GM21526 (cell line): Measurements from ENCODE around the gene KRT28.
"Not testable (repeated sequence)": the region's sequence is repeated elsewhere in the genome, so short reads cannot be mapped to it uniquely, and the experiment has no call there.

Experiments used
- ATAC-seq: cut with Tn5 transposase; IDR thresholded peaks from one replicate; pipeline ENCODE4 v1.9.1; 2021; ENCODE audit warnings: moderate library complexity; ENCODE audit not compliant: unreplicated experiment, low FRiP score

The KRT28 gene

GRCh38 chr17:40819528-40820125, 19.9 kb upstream of the KRT28 start:
- ATAC-seq: no peak

DNA sequence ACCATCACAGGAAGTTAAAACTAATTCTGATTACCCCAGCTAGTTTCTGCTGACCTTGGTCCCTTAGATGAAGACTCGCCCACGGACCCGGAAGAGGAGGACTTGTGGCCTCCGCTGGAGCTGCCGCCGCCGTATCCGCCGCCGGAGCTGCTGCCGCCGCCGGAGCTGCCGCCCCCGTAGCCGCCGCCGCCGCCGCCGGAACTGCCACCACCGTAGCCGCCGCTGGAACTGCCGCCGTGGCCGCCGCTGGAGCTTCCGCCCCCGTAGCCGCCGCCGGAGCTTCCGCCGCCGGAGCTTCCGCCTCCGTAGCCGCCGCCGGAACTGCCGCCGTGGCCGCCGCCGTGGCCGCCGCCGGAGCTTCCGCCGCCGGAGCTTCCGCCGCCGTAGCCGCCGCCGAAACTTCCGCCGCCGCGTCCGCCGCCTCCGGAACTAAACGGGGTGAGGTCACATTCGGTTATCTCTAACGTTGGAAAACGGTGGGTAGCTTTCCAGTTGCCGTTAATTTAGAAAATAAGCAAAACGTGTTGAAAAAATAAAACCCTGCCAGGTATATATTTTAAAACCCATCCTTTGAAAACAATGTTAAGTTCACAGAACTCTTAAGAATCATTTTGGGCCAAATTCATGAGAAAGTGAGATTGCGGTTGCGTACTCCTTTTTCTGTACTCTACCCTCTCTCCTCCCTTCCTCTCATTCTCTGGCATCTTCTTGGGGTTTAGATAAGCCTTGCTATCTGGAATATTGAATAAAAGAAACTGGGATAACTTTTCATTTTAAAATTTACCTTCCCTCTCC, 19.2 kb upstream of the KRT28 start:
- peak; percentile 70 for ATAC-seq

- ATAC-seq: no peak
Observed at GRCh38 chr17:40818343-40818732, 18.6 kb upstream of the KRT28 start.

DNA sequence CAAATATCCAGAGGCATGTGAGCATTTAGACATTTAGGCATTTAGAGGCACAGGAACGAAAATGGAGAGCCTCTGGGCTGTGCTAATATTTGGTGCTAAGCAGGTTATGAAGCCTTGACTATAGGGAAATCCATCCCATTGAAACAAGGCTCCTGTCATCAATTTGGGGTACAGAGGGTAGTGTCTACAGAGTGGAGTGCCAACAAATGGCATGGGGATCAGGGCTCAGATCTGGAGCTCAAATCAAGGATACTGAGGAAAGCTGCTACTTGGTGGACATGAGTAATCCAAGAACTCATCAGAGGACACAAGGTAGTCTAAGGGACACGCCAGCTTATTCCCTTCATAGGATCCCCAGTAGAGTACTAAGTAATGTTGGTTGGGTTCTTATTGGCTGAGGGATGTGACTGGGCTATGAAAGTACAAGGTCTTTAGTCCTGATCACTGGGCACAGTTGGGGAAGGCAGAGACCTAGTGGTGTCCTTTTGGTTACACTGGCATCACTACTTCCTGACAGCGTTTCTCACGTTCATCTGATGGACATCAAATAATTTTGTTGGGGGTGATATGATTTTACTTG, 17.4 kb upstream of the KRT28 start:
- ATAC-seq: no peak

DNA sequence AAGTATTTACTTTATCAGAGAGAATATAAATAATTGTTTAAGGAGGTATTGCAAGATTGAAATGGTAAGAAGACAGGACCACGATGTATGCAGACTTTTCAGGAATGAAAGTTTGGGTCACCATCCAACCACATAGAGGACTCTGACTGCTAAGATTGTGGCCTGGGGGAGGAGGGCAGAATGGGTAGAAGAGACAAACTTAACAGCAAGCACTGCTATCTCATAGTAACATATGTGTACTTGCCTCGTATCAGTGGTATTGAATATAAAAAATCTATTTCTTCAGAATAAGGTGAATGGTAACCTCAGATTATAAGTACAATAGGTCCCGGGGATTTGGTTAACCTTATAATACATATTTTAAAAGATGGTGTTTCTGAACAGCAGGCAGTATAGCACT, 16.8 kb upstream of the KRT28 start:
- ATAC-seq: no peak

- no peak for ATAC-seq
Observed at GRCh38 chr17:40815381-40815780, 15.6 kb upstream of the KRT28 start.

- not testable (repeated sequence) for ATAC-seq
Observed at GRCh38 chr17:40814657-40815056, 14.9 kb upstream of the KRT28 start.

DNA sequence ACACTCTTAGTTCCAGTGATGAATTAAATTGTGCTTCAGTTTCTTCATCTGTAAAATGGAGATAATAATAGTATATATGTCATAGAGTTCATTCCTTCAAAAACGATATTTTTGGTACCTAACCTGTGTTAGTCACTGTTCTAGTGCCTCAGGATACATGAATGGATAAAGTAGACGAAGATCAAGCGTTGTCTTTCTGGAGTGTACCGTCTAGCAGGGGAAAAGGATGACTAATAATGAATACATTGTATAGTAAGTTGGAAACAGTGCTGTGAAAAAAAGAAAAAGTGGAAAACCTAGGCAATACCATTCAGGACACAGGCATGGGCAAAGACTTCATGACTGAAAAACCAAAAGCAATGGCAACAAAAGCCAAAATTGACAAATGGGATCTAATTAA, 14.0 kb upstream of the KRT28 start:
- no peak for ATAC-seq

GRCh38 chr17:40812639-40813038, 12.9 kb upstream of the KRT28 start:
- no peak for ATAC-seq

- no peak for ATAC-seq
Observed at GRCh38 chr17:40810494-40810893, 10.7 kb upstream of the KRT28 start.

DNA sequence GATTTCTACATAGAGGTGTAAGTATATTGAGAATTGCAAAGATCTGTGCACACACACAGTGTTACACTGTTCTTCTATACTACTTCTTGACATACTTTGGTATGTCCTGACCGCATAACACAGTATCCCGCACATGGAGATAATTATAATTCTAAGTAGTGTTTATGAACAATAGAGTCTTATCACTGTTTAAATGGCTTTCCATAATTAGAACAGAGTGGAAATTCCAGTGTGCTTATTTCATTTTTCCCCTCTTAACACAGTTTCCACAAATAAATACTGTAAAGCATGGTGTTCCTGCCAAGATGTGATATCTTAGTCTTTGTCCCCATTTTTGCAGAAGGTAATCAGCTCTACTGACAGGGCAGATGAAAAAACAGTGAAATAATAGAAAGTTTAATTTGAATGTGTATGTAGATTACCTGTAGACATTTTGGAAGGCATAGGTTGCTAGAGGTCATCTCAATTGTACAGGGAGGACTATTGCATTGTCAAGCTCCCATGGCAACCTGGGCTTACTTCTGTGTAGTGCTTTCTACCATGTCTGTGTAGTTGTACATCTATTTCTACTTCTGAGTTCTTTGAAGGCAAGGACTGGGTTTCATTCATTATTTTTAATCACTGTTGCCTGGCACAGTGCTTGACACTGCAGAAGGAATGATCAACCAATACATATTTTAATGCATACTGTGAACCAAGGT, 10.1 kb upstream of the KRT28 start:
- no peak for ATAC-seq

DNA sequence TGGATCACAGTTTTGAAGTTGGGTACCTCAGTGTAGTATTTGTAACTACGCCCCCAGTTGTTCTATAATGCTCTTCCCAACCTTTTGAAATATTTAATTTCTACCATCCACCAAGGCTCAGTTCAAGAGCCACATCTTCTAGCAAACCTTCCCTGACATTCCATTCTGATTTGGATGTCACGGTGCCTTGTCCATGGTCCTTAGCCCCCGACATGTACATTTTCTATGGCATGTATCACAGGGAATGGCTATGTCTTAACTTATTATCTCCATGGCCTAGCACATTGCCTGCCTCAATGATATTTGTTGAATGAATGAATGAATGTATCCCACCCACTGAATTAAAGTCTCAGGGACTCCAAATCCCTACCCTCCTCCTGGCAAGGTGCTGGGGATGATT, 6.4 kb upstream of the KRT28 start:
- no peak for ATAC-seq

DNA sequence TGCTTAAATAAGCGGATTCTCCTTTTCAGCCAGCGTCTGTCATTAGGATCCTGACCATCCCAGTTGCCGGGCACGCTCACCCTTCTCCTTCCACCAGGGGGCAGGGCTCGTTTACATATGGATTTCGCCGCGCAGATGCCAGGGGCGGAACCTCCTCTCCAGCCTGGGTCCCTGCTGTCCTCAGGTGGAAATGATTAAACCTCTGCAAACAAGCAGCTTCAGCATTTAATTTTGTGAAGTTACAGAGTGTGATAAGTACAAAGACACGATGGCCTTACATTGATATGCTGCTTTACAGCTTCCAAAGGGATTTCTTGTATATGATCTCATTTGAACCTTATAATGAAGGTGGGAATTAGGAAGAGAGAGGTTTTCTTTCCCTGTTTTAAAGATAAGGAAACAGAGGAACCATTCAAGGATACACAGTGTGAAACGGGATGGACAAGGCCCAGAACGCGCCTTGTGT, 3.9 kb upstream of the KRT28 start:
- peak; percentile 66 for ATAC-seq

- no peak for ATAC-seq
Observed at GRCh38 chr17:40801157-40801556, 1.4 kb upstream of the KRT28 start.

DNA sequence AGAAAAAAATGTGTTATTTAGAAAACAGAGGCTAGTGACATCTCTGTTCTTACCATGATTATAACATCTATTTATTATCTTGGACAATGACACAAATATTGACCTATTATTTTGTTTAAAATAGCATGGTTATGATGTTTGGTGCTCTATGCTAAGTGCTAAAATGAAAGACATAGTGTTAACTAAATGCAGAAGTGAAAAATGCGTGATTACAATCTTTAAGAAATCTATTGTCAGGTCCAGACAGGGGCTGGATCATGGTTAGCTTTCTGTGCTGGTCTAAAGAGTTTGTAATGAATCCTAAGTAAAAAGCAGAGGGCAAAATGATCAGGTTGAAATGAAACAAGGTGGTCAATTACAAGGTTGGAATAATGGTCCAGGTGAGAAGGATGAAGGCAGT, 622 bp upstream of the KRT28 start:
- no peak for ATAC-seq

DNA sequence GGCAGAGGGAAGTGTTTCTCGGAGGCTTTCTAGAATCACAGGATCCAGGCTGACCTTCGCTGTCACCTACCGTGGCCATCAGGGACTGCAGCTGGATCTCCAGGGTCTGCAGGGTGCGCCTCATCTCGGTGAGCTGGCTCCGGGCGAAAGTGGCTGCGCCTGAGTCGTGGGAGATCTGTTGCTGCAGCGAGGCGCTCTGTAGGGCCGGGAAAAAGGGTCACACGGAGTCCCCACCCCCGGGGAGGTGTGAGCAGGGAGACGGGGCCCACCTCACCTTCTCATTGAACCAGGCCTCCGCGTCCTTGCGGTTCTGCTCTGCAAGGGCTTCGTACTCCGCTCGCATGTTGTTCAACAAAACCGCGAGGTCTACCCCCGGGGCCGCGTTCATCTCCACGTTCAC, 2.9 kb downstream of the KRT28 start:
- ATAC-seq: no peak

GRCh38 chr17:40795019-40795667, 4.6 kb downstream of the KRT28 start:
- ATAC-seq: no peak

- no peak for ATAC-seq
Observed at GRCh38 chr17:40794466-40794865, 5.3 kb downstream of the KRT28 start.

DNA sequence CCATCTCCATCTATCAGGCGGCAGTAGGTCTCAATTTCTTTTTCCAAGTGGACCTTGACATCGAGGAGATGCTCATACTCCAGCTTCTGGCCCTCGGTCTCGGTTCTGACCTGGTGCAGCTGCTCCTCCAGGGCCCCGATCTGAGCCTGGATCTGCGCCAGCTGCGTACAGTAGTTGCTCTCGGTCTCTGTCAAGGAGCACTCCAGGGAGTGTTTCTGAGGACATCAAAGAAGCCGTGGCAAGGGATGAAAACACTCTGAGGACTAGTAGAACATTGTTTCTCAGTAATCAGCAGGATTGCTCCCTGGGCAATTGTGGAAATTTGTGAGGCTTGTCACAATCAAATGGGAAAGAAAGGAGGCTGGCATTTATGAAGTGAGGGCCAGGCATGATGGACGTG, 5.9 kb downstream of the KRT28 start:
- ATAC-seq: no peak

GRCh38 chr17:40791787-40792436, 7.8 kb downstream of the KRT28 start:
- no peak for ATAC-seq
